GM12878 (cell line): ENCODE measurements around the gene NT5C1A.

ENCODE experiments used
- ATF7 ChIP-seq: fragments of 450-650 bp; IDR thresholded peaks from 2 replicates; pipeline ENCODE4 v1.6.1; 2016; ENCODE audit warnings: low read depth, mild to moderate bottlenecking
- CTCF ChIP-seq, 3 experiments: IDR thresholded peaks in 2 of 3; conservative IDR thresholded peaks in 1 of 3; 2 replicates each; pipeline ENCODE4 v1.5.1; 2011; ENCODE audit warnings: low read depth in 3 of 3, low read length in 3 of 3, mild to moderate bottlenecking in 3 of 3, control low read depth in 2 of 3, moderate library complexity in 2 of 3, inconsistent platforms in 1 of 3, mixed read lengths in 1 of 3; ENCODE audit not compliant: control insufficient read depth in 2 of 3, insufficient read depth in 1 of 3; ENCODE audit errors: extremely low read depth in 1 of 3
- EGR1 ChIP-seq, 2 experiments: IDR thresholded peaks; 1 replicate in 1 of 2; 2 replicates in 1 of 2; pipeline ENCODE4 v1.6.1; 2011 to 2012; ENCODE audit warnings: low read depth in 2 of 2, low read length in 2 of 2, borderline replicate concordance in 1 of 2, mild to moderate bottlenecking in 1 of 2, moderate library complexity in 1 of 2
- ELK1 ChIP-seq: IDR thresholded peaks from 2 replicates; pipeline ENCODE4 v1.6.1; 2012; ENCODE audit warnings: low read depth, low read length, improper control_type of control experiment
- MAX ChIP-seq: IDR thresholded peaks from 2 replicates; pipeline ENCODE4 v1.6.1; 2012; ENCODE audit warnings: low read depth, low read length, improper control_type of control experiment
- NFIC ChIP-seq: IDR thresholded peaks from 2 replicates; pipeline ENCODE4 v1.6.1; 2012; ENCODE audit warnings: low read depth, mild to moderate bottlenecking, inconsistent platforms, low read length, moderate library complexity
- POLR2AphosphoS5 ChIP-seq: IDR thresholded peaks from 2 replicates; pipeline ENCODE4 v1.6.1; 2011; ENCODE audit warnings: mild to moderate bottlenecking, low read length, inconsistent platforms
- RAD21 ChIP-seq: IDR thresholded peaks from 2 replicates; pipeline ENCODE4 v1.6.1; 2011; ENCODE audit warnings: mild to moderate bottlenecking, low read depth, low read length, moderate library complexity; ENCODE audit not compliant: insufficient read depth
- SIN3A ChIP-seq: IDR thresholded peaks from 2 replicates; pipeline ENCODE4 v1.6.1; 2012; ENCODE audit warnings: low read depth, low read length, improper control_type of control experiment
- TCF7 ChIP-seq: IDR thresholded peaks from 2 replicates; pipeline ENCODE4 v1.6.1; 2014; ENCODE audit warnings: antibody characterized with exemption, borderline replicate concordance
- ZBTB33 ChIP-seq: fragments of 450-650 bp; IDR thresholded peaks from 2 replicates; pipeline ENCODE4 v1.6.1; 2017; ENCODE audit warnings: mild to moderate bottlenecking

GRCh38 chr1:39685071-39685470, 13.2 kb upstream of the NT5C1A start:
- TF ChIP-seq CTCF (IDR thresholded peaks at IDR 0.05 in 2 of 3, conservative IDR thresholded peaks at IDR 0.05 in 1 of 3; ENCODE audit: control insufficient read depth in 2 of 3, extremely low read depth in 1 of 3, insufficient read depth in 1 of 3, low read depth in 3 of 3, low read length in 3 of 3) (no peak), EGR1 (IDR thresholded peaks at IDR 0.05; ENCODE audit: borderline replicate concordance in 1 of 2, low read depth in 2 of 2, low read length in 2 of 2) (no peak), NFIC (no peak), MAX (no peak), POLR2AphosphoS5 (no peak), RAD21 (no peak), ATF7 (no peak), TCF7 (no peak), ZBTB33 (no peak), ELK1 (no peak), SIN3A (no peak)
